Stimulated activated CD8-positive, alpha-beta memory T cell treated with anti-CD3 and anti-CD28 coated beads, Interleukin-12 subunit alpha, Interleukin-12 subunit beta, amount 100 ng/mL, for 24 hours (primary cell): ENCODE measurements around the gene EPHB1.
"Not testable (repeated sequence)": the region's sequence is repeated elsewhere in the genome, so short reads cannot be mapped to it uniquely, and the experiment has no call there.

Experiments
- DNase-seq: peaks from one replicate; pipeline ENCODE4 v3.0.0-alpha.2; 2020; ENCODE audit errors: extremely low read depth

Gene EPHB1

DNA sequence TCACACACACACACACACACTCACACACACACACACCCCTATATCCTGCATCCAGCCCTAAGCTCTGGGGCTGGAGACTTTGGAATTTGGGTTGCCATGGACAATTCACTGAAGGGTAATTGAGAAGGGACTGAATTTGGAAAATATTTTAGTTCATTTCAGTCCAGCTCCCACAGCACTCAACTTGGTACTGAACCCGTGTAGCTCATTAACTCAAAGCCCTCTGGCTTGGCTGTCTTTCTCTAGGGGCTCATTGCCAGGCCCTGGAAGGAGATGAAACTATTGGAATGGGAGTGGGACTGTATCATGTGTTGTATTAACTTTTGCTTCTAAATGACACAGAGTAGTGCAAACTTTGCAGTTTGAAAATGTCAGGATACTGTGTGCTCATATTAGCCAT, 157.3 kb downstream of the EPHB1 start:
- no peak for DNase-seq

DNA sequence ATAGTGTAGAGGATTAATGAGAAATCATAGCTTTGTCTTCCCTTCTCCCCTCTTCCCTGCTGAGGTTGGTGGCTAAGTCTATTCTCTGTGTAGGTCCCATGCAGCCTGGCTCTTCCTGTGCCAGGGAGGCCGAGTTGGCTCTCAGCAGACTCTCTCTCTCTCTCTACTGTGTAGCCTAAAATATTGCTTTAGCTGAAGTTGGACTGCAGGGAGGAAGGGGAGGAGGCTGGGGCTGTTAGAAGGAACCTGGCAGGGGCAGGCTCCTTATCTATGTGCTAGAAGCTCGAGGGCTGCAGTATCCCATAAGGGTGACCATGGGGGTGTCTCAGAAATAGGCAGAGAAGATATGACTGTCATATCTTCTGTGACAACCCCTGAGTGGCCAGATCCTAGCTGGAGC, 160.8 kb downstream of the EPHB1 start:
- no peak for DNase-seq

DNA sequence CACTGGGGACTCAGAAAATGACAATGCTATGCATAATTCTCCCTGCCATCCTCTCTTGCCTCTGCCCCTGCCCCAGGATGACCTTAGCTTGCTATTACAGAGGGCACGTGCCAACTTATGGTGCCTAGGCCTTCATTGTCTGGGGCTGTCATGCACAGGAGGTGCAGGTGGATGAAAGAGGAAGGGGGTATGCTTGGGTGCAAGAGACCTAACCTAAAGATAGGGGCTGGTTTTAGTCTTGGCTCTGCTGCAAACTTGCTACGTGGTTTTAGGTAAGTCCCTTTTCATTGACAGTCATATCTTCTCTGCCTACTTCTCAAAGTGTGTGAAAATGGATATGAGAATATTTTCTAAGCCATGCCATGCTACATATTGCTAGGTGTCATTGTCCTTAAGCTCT, 161.3 kb downstream of the EPHB1 start:
- DNase-seq = no peak

DNA sequence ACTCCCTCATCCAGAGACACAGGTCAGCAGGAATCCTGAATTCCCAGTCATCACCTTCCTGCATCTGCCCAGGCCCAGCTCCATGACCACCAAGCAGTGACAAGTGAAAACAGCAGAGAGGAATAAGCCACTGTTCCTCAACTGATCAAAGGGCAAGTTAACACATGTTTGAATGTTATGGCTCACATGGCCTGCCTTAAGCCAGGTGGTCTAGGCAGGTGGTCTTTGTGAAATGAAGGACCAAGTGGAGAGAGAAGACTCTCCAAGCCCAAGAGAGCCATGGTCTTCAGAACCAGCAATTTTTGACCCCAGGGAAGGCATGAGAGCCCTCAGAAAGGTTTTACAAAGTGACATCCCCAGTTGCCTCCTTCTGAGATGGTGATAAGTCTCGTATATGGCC, 161.8 kb downstream of the EPHB1 start:
- DNase-seq = no peak

DNA sequence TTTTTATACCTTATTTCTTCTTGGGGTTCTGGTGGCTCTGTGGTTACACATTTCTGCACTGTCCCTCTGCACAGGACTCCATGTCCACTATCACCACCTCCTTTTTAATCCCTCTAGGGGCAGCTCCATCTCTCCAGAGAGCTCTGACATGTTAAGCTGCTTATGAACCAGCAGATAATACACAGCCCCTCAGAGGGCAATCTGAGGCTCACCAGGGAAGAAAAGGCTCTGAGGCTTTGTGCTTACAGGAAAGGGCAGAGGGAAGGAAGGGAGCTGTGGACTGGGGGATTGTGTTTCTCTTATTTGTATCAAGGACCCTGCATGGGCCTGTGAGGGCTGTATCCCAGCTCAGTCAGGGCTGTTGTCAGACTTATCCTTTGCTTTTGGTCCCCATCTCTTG, 164.5 kb downstream of the EPHB1 start:
- DNase-seq = no peak

DNA sequence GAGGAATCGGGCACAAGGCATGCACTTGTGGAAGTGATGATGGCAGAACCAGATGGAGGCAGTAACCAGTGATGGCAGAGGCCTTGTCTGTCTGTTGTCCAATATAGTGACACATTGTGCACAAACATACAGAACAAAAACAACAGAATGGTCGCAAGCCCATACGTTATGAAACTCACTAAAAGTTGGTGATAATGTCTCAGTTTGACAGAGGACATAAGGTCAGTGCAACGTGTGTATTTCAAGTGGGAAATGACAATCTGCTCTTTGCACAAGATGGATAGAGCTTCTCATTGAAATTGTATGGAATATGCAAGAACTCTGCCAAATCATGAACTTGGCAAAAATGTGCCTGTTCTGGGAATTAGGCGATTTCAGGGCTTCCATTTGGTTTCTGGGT, 169.2 kb downstream of the EPHB1 start:
- no peak for DNase-seq

DNA sequence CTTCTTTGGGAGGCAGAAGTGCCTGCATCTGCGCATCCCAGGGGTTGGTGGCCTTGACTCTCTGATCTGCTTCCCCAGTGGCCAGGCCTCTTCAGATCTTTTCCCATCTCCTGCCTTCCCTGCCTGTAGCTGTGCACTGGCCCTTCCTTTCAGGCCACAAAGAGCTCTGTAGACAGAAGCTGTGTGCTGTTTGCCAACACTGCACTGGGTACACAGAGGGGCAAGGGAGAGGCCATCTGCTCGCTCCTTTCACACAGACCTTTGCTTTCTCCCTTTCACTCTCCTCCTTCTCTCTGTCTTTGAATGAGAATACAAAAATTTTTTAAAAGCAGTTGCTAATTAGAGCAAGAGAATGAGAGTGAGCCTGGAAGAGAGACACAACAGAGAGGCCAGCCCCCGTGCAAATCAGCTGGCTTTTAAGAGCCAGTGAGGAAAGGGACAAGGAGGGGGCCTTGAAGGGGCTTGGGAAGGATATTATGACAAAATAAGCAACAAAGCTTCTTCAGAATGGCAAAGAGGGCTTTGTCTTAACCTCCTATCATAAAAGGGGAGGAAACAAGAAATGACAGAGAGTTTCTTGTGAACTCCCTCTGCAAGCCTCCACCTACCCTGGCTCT, 170.9 kb downstream of the EPHB1 start:
- DNase-seq = no peak

DNA sequence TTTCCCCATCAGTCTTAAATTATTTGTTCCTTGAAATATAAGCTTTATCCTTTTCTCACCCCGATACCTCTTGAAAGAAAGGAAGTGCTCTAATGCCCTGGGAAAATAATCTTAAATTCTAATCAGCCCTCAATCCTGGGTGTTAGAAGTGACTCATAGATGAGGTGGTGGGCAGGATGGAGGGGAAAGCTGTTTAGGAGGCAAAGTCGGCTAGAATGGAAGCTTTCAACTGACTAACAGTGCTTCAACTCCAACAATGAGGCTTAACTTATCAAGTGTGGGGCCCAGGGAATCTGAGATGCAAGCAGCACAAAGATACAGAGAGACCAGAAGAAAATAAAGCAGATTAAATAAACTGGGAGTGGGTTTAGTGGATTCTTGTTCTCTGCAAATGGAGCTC, 175.8 kb downstream of the EPHB1 start:
- no peak for DNase-seq

DNA sequence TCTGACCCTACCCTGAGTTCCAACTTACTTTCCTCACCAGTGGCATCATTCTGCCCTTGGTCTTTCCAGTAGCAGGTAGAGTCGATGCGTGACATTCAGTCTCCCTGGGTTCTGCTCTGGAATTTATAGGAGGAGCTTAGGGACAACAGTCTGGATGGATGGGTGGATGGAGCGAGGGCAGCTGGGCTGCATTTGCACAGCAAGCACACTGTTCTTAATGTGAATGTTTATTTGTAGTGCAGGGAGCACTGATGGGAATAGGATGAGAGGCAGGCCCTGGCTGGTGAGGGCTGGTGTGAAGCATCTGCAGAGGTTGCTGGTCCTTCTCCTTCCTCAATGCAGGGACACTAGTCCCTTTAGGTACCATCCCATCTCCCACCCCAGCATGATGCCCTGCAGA, 176.2 kb downstream of the EPHB1 start:
- DNase-seq = no peak

DNA sequence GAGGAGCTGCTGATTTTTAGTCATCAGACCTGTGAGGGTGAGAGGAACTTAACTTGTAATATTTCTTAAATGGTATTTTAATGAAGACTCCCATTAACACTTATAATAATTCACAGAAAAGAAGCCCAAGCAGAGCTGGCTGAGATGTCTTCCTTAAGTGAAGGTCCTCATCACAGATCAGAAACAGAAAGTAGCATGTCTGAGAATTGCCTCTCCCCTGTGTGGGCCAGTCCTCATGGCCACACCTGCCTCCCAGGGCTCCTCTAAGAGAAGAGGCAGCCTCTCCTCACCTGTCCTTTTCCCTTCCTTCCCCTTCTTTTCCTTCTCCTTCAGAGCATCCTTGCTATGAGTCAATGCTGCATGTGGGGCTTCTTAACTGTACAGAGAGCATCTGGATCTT, 176.8 kb downstream of the EPHB1 start:
- DNase-seq = not testable (repeated sequence)

DNA sequence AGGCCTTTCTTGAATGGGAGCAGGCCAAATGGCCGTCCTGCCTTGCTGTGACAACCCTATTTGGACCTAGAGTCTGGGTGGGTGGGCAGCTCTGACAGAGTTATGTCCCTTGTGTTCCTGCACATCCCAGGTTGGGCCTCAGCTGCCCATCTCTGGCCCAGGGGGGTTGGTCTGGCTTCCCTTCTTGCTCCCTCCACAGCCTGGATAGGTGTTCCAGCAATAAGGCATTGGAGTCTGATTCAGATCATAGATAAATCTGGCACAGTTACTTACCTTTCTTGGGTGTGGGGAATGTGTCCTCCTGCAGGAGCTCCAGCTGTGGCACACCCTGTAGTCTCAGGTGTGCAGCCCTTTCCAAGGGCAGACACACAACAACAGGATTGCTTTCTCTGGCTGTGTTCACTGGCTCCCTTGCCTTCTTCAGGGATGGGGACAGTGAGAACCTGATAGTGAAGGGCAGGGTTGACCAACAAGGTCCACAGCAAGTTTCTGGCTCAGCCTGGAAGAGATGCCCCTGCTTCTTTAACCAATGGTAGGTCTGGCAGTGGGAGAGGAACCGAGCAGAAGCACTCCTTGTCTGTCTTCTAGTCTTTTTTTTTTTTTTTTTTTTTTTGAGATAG, 177.9 kb downstream of the EPHB1 start:
- DNase-seq = no peak

DNA sequence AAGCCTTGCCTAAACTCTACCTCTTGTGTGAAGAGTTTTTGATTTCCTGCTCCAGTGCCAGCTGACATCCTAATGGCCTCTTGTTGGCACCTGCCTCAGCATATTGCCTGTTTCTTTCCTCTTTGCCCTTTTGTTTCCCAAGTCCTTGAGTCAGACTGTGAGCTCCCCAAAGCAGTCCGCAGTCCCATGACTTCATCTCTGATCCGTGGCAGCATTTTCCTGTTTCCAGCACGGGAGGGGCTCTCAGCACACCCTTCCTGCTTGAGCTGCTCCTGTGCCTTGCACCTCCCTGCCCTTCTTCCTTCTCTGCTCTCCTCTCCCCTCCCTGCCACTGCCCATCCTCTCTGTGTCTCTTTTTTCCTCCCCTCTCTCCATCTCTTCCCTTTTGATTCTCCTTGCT, 179.6 kb downstream of the EPHB1 start:
- no peak for DNase-seq

DNA sequence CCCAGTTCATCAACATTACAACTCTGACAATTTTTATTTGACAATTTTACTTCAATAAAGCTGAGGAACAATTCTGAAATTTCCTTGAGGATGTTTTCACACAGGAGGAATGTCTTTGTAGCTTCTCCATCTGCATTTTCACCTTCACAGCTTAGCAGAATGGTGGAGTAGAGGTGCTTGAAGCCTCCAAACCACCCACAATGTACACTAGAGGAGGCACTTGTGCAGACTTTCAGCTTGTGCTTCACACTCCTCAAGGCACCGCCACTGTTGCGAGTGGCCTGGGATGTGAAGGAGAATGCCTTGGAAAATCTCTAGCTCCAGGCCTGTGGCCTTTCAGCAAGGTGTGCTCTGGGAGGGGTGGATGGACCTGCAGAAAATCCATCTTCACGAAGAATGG, 181.9 kb downstream of the EPHB1 start:
- no peak for DNase-seq

DNA sequence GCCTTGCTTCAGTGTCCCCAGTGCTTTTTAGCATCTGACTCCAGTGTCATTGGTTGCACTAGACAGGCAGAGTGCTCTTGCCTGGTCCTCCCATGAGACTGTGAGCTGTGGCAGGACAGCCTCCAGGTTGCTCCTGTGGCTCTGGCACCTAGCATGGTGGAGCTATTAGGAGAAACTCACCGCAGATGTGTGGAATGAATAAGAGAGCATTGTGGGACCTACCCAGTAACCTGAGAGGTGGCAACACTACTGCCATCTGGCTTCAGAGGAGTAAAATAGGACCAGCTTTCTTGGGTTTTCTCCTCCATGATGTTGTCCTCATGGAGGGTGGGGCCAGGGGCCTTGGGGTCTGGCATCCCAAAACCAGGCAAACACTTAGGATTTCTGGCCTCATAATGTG, 183.6 kb downstream of the EPHB1 start:
- no peak for DNase-seq

DNA sequence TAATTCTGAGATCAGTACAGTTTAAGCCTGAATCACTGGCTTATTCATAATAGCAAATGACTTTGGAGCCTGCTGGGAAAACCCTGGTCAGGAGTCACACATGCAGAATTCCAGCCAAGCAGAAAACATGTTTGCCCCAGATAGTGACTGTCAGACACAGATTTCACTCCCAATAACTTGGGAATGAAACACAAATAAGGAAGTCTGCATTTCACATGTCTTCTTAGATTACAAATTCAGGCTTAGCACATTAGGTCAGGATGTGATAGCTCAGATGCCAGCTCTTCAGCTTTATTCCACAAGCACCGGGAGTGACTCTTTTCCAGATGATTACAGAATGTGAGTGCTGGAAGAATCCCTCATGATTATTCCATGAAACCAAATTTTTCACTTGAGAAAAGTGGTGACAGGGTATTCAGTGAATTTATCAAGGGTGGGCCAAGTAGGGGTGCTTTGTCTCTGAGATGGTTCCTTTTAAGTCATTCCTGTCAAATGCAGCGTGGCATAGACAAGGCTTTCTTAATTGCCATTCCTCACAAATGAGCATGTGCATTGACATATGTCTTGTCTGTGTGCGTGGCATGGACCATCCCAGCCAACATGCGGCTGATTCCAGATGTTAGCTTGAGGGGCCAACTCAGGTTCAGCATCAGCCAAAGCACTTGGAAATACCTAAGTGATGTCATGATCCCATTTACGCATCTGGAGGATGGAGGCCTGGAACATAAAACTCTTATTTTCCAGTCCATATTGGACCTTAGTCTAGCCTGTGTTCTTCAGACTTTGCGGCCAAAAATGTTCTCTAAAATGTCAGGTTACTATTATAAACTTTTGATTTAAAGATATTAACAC, 191.0 kb downstream of the EPHB1 start:
- DNase-seq = no peak

DNA sequence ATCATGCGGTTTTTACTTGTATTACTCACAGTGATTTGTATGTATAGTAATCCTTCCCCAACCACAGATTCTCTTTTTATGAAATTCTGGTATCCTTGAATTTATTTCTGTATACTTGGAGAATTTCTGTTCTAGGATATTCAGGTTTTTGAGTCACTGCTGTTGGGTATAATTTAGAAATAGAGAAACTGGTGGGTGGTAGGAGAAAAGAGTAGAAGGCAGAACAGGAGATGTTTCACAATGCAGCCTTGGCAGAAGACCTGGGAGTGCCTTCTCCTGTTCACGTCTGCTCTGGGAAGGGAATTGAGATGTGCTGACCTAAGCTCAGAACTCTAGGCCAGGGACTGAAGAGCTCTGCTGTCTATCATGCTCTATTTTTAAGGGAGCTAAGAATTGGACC, 193.6 kb downstream of the EPHB1 start:
- DNase-seq = no peak

DNA sequence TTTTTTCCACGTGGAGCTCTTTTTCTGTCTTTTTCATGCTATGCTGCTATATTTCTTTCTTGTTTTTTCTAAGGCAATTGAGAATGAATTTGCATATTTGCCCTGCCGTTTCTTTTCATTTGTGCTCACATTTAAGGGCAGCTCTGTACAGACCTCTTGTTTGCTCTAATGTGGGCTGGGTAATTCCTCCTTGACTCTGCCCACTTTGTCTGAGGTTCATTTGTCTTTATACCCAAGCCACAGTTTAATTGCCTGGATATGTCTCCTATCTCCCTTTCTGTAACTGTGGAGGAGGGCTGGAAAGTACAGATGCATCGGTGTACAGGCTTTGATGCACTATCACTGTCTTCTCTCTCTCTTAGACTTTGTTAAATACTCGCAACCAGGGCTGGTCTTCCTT, 195.9 kb downstream of the EPHB1 start:
- no peak for DNase-seq

DNA sequence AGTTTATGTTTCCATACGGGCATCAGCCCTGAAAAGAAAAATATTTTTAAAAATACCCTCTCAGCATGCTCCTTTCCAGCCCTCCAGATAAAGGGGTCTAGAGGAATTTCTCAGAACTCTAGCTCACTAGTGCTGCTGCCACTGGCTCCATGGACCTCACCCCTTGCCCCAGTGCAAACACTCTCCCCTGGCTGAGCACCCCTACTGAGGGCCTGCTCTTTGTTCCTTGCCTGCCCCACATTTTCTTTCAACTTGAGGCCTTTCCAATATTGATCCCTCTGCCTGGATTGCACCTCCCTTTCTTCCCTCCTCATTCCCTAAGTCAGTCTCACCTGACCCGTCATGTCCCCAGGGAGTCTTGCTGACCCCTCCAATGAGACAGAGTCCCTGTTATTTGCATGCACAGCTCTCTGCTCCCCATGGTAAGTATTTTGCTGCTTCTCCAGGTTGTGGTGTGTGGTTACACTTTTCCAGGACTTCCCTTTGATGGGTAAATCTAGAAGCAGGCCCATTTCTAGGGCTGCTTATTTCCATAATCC, 196.5 kb downstream of the EPHB1 start:
- no peak for DNase-seq

DNA sequence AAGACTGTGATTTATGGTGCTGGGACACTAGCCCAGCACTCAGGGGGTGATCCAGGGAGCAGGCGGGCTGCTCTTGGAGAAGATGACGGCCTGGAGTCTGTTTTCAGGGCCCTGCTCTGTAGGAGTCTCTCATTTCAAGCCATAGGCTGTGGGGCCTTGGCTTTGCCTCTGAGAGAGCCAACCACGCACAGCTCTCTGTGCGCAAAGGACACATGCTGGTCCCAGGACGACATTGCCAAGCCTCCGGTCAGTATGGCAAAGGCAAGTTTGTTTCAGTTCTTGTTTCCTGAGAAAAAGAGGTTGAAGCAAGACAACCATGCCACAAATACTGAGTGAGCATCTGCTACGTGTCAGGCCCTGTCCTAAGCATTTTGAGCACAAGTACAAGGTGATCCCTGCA, 197.1 kb downstream of the EPHB1 start:
- DNase-seq = no peak

DNA sequence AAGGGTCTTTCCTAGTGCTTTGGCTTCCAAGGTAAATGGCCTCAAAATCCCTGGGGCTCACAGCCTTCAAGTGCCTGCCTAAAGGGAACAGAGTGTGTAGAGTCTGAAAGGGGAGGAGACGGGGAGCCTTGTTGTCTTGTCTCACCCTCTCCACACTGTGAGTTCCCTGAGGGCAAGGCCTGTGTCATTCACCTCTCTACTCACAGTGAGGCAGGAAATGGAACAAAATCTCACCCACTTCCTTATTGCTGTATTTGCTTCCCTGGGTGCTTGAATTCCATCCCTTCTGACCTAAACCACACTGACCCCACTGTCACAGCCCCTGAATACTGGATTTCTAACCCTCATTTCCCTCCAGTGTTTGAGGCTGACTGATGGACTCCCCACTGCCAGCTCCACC, 197.5 kb downstream of the EPHB1 start:
- no peak for DNase-seq

DNA sequence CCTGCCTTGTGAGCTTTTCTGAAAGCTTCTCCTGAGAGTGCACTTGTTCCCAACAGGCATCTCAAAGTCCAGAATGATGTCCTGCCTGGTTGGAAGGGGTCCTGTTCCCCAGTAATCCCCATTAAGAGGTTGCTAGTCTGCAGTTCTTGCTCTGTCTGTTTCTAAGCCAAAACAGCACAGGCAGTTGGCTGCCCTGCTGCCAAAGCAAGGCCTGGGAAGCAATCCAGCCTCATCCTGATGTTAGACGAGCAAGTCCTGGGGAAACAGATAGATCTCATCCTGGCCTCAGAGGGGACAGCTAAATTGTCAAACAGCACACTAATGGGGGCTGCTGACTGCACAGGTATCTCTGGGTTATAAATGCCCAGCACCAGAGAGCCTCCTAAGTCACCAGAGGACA, 198.0 kb downstream of the EPHB1 start:
- DNase-seq = no peak

DNA sequence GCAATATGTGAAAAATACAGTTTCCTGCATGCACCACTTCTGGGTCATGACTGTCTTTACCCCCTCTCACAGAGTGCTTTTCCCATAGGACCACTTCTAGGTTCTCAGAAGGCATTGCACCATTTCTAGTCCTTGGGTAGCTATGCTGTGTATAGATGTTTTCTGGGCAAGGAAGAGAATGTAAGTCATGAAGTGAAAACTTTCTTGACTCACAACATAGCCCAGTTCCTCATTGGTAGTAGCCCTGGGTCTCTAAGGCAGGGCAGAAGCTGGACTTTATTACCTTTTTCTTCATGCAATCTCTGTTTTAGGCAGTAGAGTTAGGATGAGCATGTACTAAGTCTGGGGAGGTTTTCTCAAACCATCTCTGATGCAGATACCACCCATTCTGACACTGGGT, 203.1 kb downstream of the EPHB1 start:
- no peak for DNase-seq

DNA sequence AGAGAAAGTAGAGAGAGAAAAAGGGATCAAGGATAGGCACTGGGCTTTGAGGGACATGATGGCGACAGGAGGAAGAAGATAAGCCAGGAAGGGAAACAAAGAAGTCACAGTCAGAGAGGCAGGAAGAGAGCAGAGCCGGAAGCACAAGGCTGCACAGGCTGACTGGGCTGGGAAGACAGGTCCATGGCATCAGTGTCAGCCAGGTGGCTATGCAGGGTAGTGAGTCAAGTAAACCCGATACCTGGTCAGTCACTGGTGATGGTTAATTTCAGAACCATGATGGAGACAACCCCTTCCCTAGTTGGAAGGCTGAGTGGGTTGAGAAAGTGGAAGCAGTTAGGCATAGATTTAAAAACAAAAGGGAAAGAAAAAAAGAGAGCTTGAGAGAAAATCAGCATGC, 203.8 kb downstream of the EPHB1 start:
- DNase-seq = no peak
